OCI-LY3 (cell line): ENCODE results near the gene DEAF1.

Experiments
- H2AFZ ChIP-seq: fragments of 200-600, 300-600 bp; shearing (Covaris generic); 2 replicates; pipeline ENCODE4 v1.6.0; 2014; ENCODE audit warnings: antibody characterized with exemption, low read depth, low read length
- H3K27ac ChIP-seq: fragments of 200-600, 300-600 bp; sonication (generic); 2 replicates; pipeline ENCODE4 v1.5.1; 2014; ENCODE audit warnings: mild to moderate bottlenecking, low read length, moderate library complexity, mixed read lengths
- H3K27me3 ChIP-seq: fragments of 200-600, 300-600 bp; sonication (generic); 2 replicates; pipeline ENCODE4 v1.6.1; 2014; ENCODE audit warnings: low read depth, low read length, mixed read lengths
- H3K36me3 ChIP-seq: fragments of 200-600, 300-600 bp; sonication (generic); replicated peaks from 2 replicates; pipeline ENCODE3; 2014; ENCODE audit warnings: low read depth, low read length, mixed read lengths
- H3K4me1 ChIP-seq: fragments of 300-600, 200-600 bp; sonication (generic); 2 replicates; pipeline ENCODE4 v1.6.1; 2014; ENCODE audit warnings: low read length, mixed read lengths
- H3K4me2 ChIP-seq: fragments of 200-600, 300-600 bp; sonication (generic); 2 replicates; pipeline ENCODE4 v1.6.1; 2014; ENCODE audit warnings: low read length, mixed read lengths
- H3K4me3 ChIP-seq: fragments of 300-600, 200-600 bp; sonication (generic); 2 replicates; pipeline ENCODE4 v1.5.1; 2014; ENCODE audit warnings: antibody characterized with exemption, mild to moderate bottlenecking, low read length, moderate library complexity
- H3K79me2 ChIP-seq: fragments of 300-600, 200-600 bp; shearing (Covaris generic); 2 replicates; pipeline ENCODE4 v1.6.1; 2014; ENCODE audit warnings: mild to moderate bottlenecking, low read length, mixed read lengths
- H3K9ac ChIP-seq: fragments of 300-600, 200-600 bp; shearing (Covaris generic); 2 replicates; pipeline ENCODE4 v1.6.0; 2014; ENCODE audit warnings: mild to moderate bottlenecking, low read length, moderate library complexity
- H3K9me3 ChIP-seq: fragments of 200-600, 300-600 bp; shearing (Covaris generic); 2 replicates; pipeline ENCODE4 v1.6.1; 2014; ENCODE audit warnings: low read length, mixed read lengths; ENCODE audit not compliant: insufficient read depth
- H4K20me1 ChIP-seq: fragments of 200-600, 300-600 bp; sonication (generic); 2 replicates; pipeline ENCODE4 v1.6.1; 2016; ENCODE audit warnings: low read length, mixed read lengths; ENCODE audit not compliant: insufficient read depth
- CTCF ChIP-seq: fragments of 200-600, 300-600 bp; sonication (generic); IDR thresholded peaks from 2 replicates; pipeline ENCODE4 v1.5.1; 2014; ENCODE audit warnings: antibody characterized with exemption, low read length, low read depth
- EZH2phosphoT487 ChIP-seq: fragments of 200-600 bp; shearing (Covaris generic); IDR thresholded peaks from 2 replicates; pipeline ENCODE4 v1.6.1; 2018; ENCODE audit warnings: antibody characterized with exemption, mixed run types, low read depth

DEAF1 gene

DNA sequence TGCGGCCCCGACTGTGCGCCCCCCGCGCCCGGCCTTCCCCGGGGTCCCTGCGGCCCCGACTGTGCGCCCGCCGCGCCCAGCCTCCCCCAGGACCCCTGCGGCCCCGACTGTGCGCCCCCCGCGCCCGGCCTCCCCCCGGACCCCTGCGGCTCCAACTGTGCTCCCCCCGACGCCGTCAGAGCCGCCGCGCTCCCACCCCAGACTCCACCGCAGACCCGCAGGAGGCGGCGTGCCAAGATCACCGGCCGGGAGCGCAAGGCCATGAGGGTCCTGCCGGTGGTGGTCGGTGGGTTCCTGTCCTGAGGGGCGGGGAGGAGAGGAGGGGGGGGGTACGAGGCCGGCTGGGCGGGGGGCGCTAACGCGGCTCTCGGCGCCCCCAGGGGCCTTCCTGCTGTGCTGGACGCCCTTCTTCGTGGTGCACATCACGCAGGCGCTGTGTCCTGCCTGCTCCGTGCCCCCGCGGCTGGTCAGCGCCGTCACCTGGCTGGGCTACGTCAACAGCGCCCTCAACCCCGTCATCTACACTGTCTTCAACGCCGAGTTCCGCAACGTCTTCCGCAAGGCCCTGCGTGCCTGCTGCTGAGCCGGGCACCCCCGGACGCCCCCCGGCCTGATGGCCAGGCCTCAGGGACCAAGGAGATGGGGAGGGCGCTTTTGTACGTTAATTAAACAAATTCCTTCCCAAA, 54.9 kb downstream of the DEAF1 start:
- Histone ChIP-seq H3K9me3 (no peaks in the 10 kb centered on the region), H4K20me1 (no peaks in the 10 kb centered on the region), H2AFZ (no peak overlapping the region), H3K27me3 (no peaks in the 10 kb centered on the region), H3K9ac (no peak overlapping the region), H3K4me2 (no peak overlapping the region), H3K36me3 (peaks cover 10% of the 10 kb centered on the region), H3K79me2 (no peaks in the 10 kb centered on the region), H3K4me3 (no peak overlapping the region), H3K27ac (no peak overlapping the region), H3K4me1 (no peaks in the 10 kb centered on the region)
- no peak for TF ChIP-seq EZH2phosphoT487

- Histone ChIP-seq H2AFZ (no peak overlapping the region), H4K20me1 (no peaks in the 10 kb centered on the region), H3K36me3 (peaks cover 10% of the 10 kb centered on the region), H3K9me3 (no peaks in the 10 kb centered on the region), H3K27me3 (no peaks in the 10 kb centered on the region), H3K4me2 (no peak overlapping the region), H3K79me2 (no peaks in the 10 kb centered on the region), H3K9ac (no peak overlapping the region), H3K4me1 (no peaks in the 10 kb centered on the region), H3K4me3 (no peak overlapping the region), H3K27ac (no peak overlapping the region)
- TF ChIP-seq EZH2phosphoT487 (no peak), CTCF (no peak)
These were observed 55.6 kb downstream of the DEAF1 start for GRCh38 chr11:639332-639955.

- Histone ChIP-seq H3K79me2 (no peaks in the 10 kb centered on the region), H3K9ac (no peak overlapping the region), H3K9me3 (no peaks in the 10 kb centered on the region), H4K20me1 (no peaks in the 10 kb centered on the region), H3K4me2 (no peak overlapping the region), H3K27me3 (no peaks in the 10 kb centered on the region), H3K36me3 (peaks cover 7% of the 10 kb centered on the region), H2AFZ (no peak overlapping the region), H3K27ac (no peak overlapping the region), H3K4me3 (no peak overlapping the region), H3K4me1 (no peaks in the 10 kb centered on the region)
- TF ChIP-seq CTCF (no peak), EZH2phosphoT487 (no peak)
These were observed 56.2 kb downstream of the DEAF1 start for GRCh38 chr11:638631-639331.

DNA sequence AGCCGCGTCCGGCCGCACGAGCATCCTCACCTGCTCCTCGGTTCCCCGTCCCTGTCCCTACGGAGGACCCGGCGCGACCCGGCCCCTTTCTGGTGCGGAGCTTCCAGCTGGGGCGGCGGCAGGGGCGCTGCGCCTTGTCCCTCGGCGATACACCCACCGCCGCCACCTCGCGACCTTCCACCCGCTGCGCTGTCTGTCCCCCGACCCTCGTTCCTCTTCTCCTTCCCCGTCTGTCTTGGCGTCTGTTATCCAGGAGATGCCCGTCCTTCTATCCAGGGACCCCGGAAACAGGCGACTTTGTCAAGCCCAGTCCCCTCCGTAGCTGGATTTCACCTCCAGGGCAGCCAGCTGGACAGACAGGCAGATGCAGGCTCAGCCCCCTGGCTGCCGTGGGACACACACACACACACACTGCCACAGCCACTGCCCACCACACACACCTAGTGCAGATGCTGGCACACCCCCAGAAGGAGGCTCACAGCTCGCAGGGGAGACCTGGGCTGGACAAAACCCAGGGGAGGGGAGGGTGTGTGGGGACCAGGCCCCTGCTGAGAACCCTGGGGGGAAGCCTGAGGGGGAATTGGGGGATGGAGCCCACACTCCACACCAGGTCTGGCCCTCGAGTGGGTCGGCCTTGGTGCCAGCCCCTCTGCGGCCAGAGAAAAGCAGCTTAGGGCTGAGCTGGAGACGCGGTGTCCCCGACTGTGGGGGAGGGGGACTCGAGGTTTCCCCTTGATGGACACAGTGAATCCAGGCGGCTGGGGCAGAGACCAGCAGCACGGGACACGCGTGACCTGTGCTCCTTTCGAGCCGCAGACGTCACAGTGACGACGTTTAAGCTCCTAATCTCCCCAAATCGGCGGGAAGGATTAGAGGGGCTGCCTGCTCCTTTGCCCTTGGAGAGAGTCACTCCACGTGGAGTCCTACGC, 57.2 kb downstream of the DEAF1 start:
- H3K9ac ChIP-seq, result no peak overlapping the region
- no peaks in the 10 kb centered on the region for H3K9me3 ChIP-seq
- no peaks in the 10 kb centered on the region for H3K27me3 ChIP-seq
- H3K4me1 ChIP-seq, result no peaks in the 10 kb centered on the region
- H4K20me1 ChIP-seq, result no peaks in the 10 kb centered on the region
- TF ChIP-seq CTCF (no peak), EZH2phosphoT487 (no peak)
- no peaks in the 10 kb centered on the region for H3K79me2 ChIP-seq
- H3K4me3 ChIP-seq, result no peak overlapping the region
- H3K36me3 ChIP-seq, result peaks cover 6% of the 10 kb centered on the region
- no peak overlapping the region for H3K27ac ChIP-seq
- H2AFZ ChIP-seq, result no peak overlapping the region
- H3K4me2 ChIP-seq, result no peak overlapping the region
